ENCODE results near the gene FBRSL1. TPM values are rescaled to one million over a fixed set of nuclear protein-coding genes. Genes with fewer than 3 reads are reported as not detected.

The FBRSL1 gene
- total RNA-seq, 1 donor from 2014 or later = 58.6 TPM

GRCh38 chr12:132516095-132517012 is 26.4 kb downstream of the FBRSL1 start:
- no peak for DNase-seq
- intact Hi-C loops (cut with DNase I) = no loop called here
- ATAC-seq (ENCODE audit: poor library complexity) = no peak

GRCh38 chr12:132517013-132517739 is 27.2 kb downstream of the FBRSL1 start:
- DNase-seq = no peak
- ATAC-seq (ENCODE audit: poor library complexity) = no peak
- intact Hi-C loops (cut with DNase I) = no loop called here

GRCh38 chr12:132517740-132518100 is 27.8 kb downstream of the FBRSL1 start:
- ATAC-seq (ENCODE audit: poor library complexity) = no peak
- DNase-seq = no peak
- intact Hi-C loops (cut with DNase I) = no loop called here

GRCh38 chr12:132518354-132518992 is 28.5 kb downstream of the FBRSL1 start:
- intact Hi-C loops (cut with DNase I) = no loop called here
- DNase-seq (no peak), ATAC-seq (ENCODE audit: poor library complexity) (no peak)

GRCh38 chr12:132520421-132521199 is 30.7 kb downstream of the FBRSL1 start:
- intact Hi-C loops (cut with DNase I) = no loop called here
- ATAC-seq (ENCODE audit: poor library complexity) (no peak), DNase-seq (no peak)

GRCh38 chr12:132521200-132521580 is 31.2 kb downstream of the FBRSL1 start:
- DNase-seq (no peak), ATAC-seq (ENCODE audit: poor library complexity) (no peak)
- intact Hi-C loops (cut with DNase I) = no loop called here

GRCh38 chr12:132521712-132522292 is 31.9 kb downstream of the FBRSL1 start:
- intact Hi-C loops (cut with DNase I) = loop anchor here (2.0 kb wide), 1 partner anchor 107 kb away; no protein-coding TSS in a partner anchor
- ATAC-seq (ENCODE audit: poor library complexity) = no peak

GRCh38 chr12:132522592-132523380 is 32.8 kb downstream of the FBRSL1 start:
- DNase-seq (no peak), ATAC-seq (ENCODE audit: poor library complexity) (no peak)
- intact Hi-C loops (cut with DNase I) = loop anchor here (2.0 kb wide), 1 partner anchor 108 kb away; no protein-coding TSS in a partner anchor

More at GRCh38 chr12:132521712-132522292, 31.9 kb downstream of the FBRSL1 start:
- no peak for DNase-seq

- ATAC-seq (ENCODE audit: poor library complexity) = peak; percentile 75
- intact Hi-C loops (cut with DNase I) = loop anchor here (2.0 kb wide), 1 partner anchor 109 kb away; no protein-coding TSS in a partner anchor
- peak; percentile 84 for DNase-seq
These were observed 33.8 kb downstream of the FBRSL1 start for GRCh38 chr12:132523576-132524331.

GRCh38 chr12:132524405-132524804 is 34.5 kb downstream of the FBRSL1 start:
- intact Hi-C loops (cut with DNase I) = no loop called here
- DNase-seq = no peak
- no peak for ATAC-seq (ENCODE audit: poor library complexity)

- no peak for ATAC-seq (ENCODE audit: poor library complexity)
- no peak for DNase-seq
- intact Hi-C loops (cut with DNase I) = no loop called here
These were observed 35.3 kb downstream of the FBRSL1 start for GRCh38 chr12:132525011-132525832.

- DNase-seq = no peak
- ATAC-seq (ENCODE audit: poor library complexity) = no peak
- intact Hi-C loops (cut with DNase I) = no loop called here
These were observed 36.0 kb downstream of the FBRSL1 start for GRCh38 chr12:132525833-132526455.

GRCh38 chr12:132527186-132527882 is 37.4 kb downstream of the FBRSL1 start:
- DNase-seq (no peak), ATAC-seq (ENCODE audit: poor library complexity) (no peak)
- intact Hi-C loops (cut with DNase I) = no loop called here

- intact Hi-C loops (cut with DNase I) = no loop called here
- DNase-seq (no peak), ATAC-seq (ENCODE audit: poor library complexity) (no peak)
These were observed 37.9 kb downstream of the FBRSL1 start for GRCh38 chr12:132527883-132528264.

- DNase-seq = no peak
- ATAC-seq (ENCODE audit: poor library complexity) = no peak
- intact Hi-C loops (cut with DNase I) = no loop called here
These were observed 38.7 kb downstream of the FBRSL1 start for GRCh38 chr12:132528564-132529106.
